ENCODE measurements around the gene KLK11. TPM values are rescaled to one million over a fixed set of nuclear protein-coding genes. Genes with fewer than 3 reads are reported as not detected.
A peak's percentile ranks its signal among the peaks of the same experiment; 100 is the strongest.

The KLK11 gene
- total and polyA plus RNA-seq, 2 experiments from 2014 or later: not detected

DNA sequence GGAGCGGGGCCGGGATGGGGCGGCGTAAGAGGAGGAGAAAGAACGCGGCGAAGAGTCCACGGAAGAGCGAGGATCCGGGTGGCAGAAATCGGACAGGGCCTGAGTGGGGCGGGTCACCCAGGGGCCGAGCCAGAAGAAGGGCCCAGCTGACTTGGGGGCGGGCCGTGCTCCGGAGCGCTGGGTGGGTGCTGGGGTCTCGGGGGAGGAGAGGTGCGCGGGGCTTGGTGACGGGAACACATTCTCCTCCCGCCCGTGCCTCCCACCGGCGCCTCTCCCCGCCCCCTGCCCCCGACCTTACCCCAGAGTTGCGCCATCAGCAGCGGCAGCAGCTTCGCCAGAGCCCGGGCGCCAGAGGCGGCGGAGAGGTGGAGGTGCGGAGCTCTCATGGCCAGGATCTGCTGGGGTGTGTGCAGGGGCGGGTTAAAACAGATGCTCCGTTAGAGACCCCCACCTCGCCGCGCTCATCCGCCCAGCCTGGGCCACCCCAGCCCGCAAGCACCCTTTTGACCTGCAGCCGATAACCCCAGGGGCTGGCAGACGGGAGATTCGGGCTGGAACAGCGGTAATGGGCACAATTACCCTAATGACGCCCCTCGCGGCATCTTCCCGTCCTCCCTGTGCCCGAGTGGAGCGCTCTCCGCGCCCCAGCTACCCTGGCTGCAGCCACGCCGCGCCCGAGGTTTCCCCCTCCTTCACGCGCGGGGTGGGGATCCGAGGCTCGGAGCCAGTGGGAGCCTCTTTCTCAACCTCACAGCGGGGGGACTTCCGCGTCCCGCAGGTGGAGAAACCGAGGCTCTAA is 7.5 kb downstream of the KLK11 start:
- no peaks in the 10 kb centered on the region for H3K79me2 ChIP-seq (ENCODE audit: insufficient read depth)
- DNase-seq: no peak
- H3K4me2 ChIP-seq (ENCODE audit: unreplicated experiment): no peak overlapping the region
- 1 to 2% methylated on average over 49 to 53 of the region's 68 CpGs for WGBS, 2 experiments (ENCODE audit: low coverage in 1 of 2, low lambda C conversion rate in 2 of 2, missing lambda C conversion rate in 2 of 2)
- no peaks in the 10 kb centered on the region for H3K9me3 ChIP-seq (ENCODE audit: low read depth)
- H3K4me3 ChIP-seq: no peak overlapping the region
- no peak overlapping the region for H3K27ac ChIP-seq
- no peaks in the 10 kb centered on the region for H4K20me1 ChIP-seq (ENCODE audit: insufficient read depth)
- 0 out of 2 replicates have a peak, but pooled peaks cover 6% of the 10 kb centered on the region for H3F3A ChIP-seq (ENCODE audit: insufficient read depth)
- H3K36me3 ChIP-seq (ENCODE audit: low read depth): no peaks in the 10 kb centered on the region
- H3K4me1 ChIP-seq (ENCODE audit: insufficient read depth): no peaks in the 10 kb centered on the region
- no peak overlapping the region for H3K9ac ChIP-seq
- H3K27me3 ChIP-seq (replicated peaks; ENCODE audit: insufficient read depth): peaks cover 50% of the 10 kb centered on the region
- peak; percentile 55 for TF ChIP-seq EZH2 (IDR thresholded peaks at IDR 0.05; ENCODE audit: insufficient read depth, poor library complexity, severe bottlenecking)
- no peak for TF ChIP-seq EZH2phosphoT487 (IDR thresholded peaks at IDR 0.05; ENCODE audit: insufficient read depth, low read depth)
- no peak overlapping the region for H2AFZ ChIP-seq
- in situ Hi-C loops (cut with MboI): no loop called here
- no peaks in the 10 kb centered on the region for H3K9me2 ChIP-seq (ENCODE audit: insufficient read depth)

DNA sequence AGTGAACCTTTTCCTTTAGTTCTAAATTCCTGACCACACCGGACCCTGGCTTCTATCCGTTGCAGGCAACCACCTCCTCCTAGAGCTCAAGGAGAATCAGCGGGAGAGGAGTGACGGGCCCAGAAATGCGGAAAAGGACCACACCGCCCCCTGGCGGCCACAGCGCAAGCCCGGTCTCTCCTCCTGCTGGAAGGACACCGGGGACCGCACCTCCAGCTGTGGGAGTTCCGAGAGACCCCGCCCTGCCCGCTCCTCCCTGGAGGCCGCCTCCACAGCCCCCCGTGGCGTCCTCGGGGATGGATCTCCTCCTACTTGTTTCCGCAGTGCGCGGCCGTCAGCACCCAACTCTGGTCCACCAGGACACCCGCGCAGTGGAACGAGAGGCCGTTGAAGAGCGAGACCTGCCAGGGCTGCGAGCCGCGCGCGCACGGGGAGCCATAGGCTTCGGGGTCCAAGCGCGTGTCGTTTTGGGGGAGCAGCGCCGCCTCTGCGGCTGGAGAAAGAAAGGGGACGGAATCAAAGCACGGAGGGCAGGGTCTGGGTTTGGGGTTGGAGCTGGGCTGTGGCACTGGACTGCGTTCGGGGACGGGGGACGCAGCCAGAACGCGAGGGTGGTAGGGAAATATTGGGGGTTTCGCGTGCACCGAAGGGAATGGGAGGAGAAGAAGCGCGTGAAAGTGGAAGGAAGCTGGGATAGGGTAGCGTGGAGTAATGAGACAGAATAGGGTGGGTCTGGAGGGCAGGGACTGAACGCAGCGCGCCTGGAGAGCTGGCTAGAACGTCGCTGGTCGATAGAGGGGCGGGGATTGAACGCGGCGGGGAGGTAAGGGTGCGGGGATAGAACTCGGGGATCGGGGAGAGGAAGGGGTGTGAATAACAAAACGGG is 9.4 kb downstream of the KLK11 start:
- Histone ChIP-seq H2AFZ (no peak overlapping the region), H3K4me2 (ENCODE audit: unreplicated experiment) (peak overlapping the region; percentile 43)
- in situ Hi-C loops (cut with MboI): no loop called here

DNA sequence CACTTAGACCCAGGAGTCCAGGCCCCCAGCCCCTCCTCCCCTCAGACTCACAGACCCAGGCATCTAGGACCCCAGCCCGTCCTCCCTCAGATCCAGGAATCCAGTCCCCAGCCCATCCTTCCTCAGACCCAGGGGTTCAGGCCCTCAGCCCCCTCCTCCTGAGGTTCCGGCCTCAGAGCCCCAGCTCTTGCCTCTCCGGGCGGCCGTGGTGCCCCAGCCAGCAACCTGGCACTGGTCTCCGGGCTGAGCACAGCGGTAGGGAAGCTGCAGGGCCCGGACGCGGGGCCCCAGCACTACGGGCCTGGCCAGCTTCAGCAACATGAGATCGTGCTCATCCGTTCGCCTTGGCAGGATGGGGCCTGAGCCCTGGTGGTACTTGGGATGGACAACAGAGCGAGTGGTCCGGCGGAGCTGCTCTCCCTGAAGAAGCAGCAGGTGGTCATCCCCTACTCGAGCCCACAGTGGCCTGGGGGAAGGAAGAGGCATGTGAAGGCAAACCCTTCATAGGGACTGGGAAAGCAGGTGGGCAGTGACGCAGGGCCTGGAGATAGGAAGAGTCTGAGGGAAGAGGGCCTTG is 10.6 kb downstream of the KLK11 start:
- Histone ChIP-seq H3K9me2 (ENCODE audit: insufficient read depth) (no peaks in the 10 kb centered on the region), H3F3A (ENCODE audit: insufficient read depth) (0 out of 2 replicates have a peak, but pooled peaks cover under 1% of the 10 kb centered on the region), H4K20me1 (ENCODE audit: insufficient read depth) (no peaks in the 10 kb centered on the region), H3K79me2 (ENCODE audit: insufficient read depth) (no peaks in the 10 kb centered on the region), H3K4me2 (ENCODE audit: unreplicated experiment) (no peak overlapping the region), H3K4me3 (no peak overlapping the region), H3K27ac (no peak overlapping the region), H3K36me3 (ENCODE audit: low read depth) (no peaks in the 10 kb centered on the region), H3K9me3 (ENCODE audit: low read depth) (no peaks in the 10 kb centered on the region), H2AFZ (no peak overlapping the region), H3K27me3 (replicated peaks; ENCODE audit: insufficient read depth) (peaks cover 49% of the 10 kb centered on the region), H3K4me1 (ENCODE audit: insufficient read depth) (no peaks in the 10 kb centered on the region), H3K9ac (no peak overlapping the region)
- no peak for DNase-seq
- 41 to 47% methylated on average over 19 of the region's 19 CpGs for WGBS, 2 experiments (ENCODE audit: low coverage in 1 of 2, low lambda C conversion rate in 2 of 2, missing lambda C conversion rate in 2 of 2)
- no peak for TF ChIP-seq EZH2 (IDR thresholded peaks at IDR 0.05; ENCODE audit: insufficient read depth, poor library complexity, severe bottlenecking)
- no peak for TF ChIP-seq EZH2phosphoT487 (IDR thresholded peaks at IDR 0.05; ENCODE audit: insufficient read depth, low read depth)
- in situ Hi-C loops (cut with MboI): no loop called here

More for the DNA sequence above, 9.4 kb downstream of the KLK11 start:
- no peak overlapping the region for H3K9ac ChIP-seq
- H3F3A ChIP-seq (ENCODE audit: insufficient read depth): 0 out of 2 replicates have a peak, but pooled peaks cover 6% of the 10 kb centered on the region
- H3K4me3 ChIP-seq: peak overlapping the region; percentile 46; the same call in 1 of the 2 replicates
- no peaks in the 10 kb centered on the region for H3K36me3 ChIP-seq (ENCODE audit: low read depth)
- peaks cover 47% of the 10 kb centered on the region for H3K27me3 ChIP-seq (replicated peaks; ENCODE audit: insufficient read depth)
- peak; percentile 66 for DNase-seq
- H3K27ac ChIP-seq: no peak overlapping the region
- no peak for TF ChIP-seq EZH2phosphoT487 (IDR thresholded peaks at IDR 0.05; ENCODE audit: insufficient read depth, low read depth)
- no peak for TF ChIP-seq EZH2 (IDR thresholded peaks at IDR 0.05; ENCODE audit: insufficient read depth, poor library complexity, severe bottlenecking)
- H3K79me2 ChIP-seq (ENCODE audit: insufficient read depth): no peaks in the 10 kb centered on the region
- H3K4me1 ChIP-seq (ENCODE audit: insufficient read depth): no peaks in the 10 kb centered on the region
- no peaks in the 10 kb centered on the region for H4K20me1 ChIP-seq (ENCODE audit: insufficient read depth)
- 2 to 4% methylated on average over 57 to 68 of the region's 68 CpGs for WGBS, 2 experiments (ENCODE audit: low coverage in 1 of 2, low lambda C conversion rate in 2 of 2, missing lambda C conversion rate in 2 of 2)
- H3K9me2 ChIP-seq (ENCODE audit: insufficient read depth): no peaks in the 10 kb centered on the region
- H3K9me3 ChIP-seq (ENCODE audit: low read depth): no peaks in the 10 kb centered on the region

DNA sequence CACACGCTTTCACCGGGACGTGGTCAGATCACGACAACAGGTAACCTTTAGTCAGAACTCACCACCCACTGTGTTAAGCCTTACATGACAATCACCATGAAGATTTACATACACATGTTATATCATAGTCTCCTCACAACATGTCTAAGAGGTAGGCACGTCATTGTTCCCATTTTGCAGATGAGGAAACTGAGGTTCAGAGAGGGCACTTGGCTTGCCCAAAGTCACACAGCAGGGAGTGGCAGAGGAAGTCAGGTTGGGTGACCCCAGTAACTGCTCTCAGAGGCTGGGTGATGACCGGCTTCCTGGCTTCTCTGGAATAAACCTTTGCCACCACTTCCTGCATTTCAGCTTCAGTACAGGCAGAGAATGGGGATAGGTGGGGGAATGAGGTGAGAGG is 12.2 kb downstream of the KLK11 start:
- Histone ChIP-seq H3K9ac (no peak overlapping the region), H2AFZ (no peak overlapping the region), H3F3A (ENCODE audit: insufficient read depth) (no peaks in the 10 kb centered on the region), H3K36me3 (ENCODE audit: low read depth) (no peaks in the 10 kb centered on the region), H3K9me3 (ENCODE audit: low read depth) (no peaks in the 10 kb centered on the region), H3K79me2 (ENCODE audit: insufficient read depth) (no peaks in the 10 kb centered on the region), H3K27me3 (replicated peaks; ENCODE audit: insufficient read depth) (peaks cover 54% of the 10 kb centered on the region), H3K4me2 (ENCODE audit: unreplicated experiment) (no peak overlapping the region), H3K9me2 (ENCODE audit: insufficient read depth) (no peaks in the 10 kb centered on the region), H3K27ac (no peak overlapping the region), H3K4me3 (no peak overlapping the region), H4K20me1 (ENCODE audit: insufficient read depth) (no peaks in the 10 kb centered on the region), H3K4me1 (ENCODE audit: insufficient read depth) (no peaks in the 10 kb centered on the region)
- in situ Hi-C loops (cut with MboI): no loop called here
- 53 to 59% methylated on average over 6 of the region's 6 CpGs for WGBS, 2 experiments (ENCODE audit: low coverage in 1 of 2, low lambda C conversion rate in 2 of 2, missing lambda C conversion rate in 2 of 2)
- TF ChIP-seq EZH2 (IDR thresholded peaks at IDR 0.05; ENCODE audit: insufficient read depth, poor library complexity, severe bottlenecking) (no peak), EZH2phosphoT487 (IDR thresholded peaks at IDR 0.05; ENCODE audit: insufficient read depth, low read depth) (no peak)
- no peak for DNase-seq
